NCI-H2227 treated with DMSO at 0.1 percent for 48 hours (cell line): ENCODE data around the gene MATN4.

Source experiments
- DNase-seq: peaks from one replicate; lab custom pipeline; 2025; lab: John Stamatoyannopoulos, UW

Gene MATN4

GRCh38 chr20:45340951-45341350 is 32.9 kb upstream of the MATN4 start:
- DNase-seq = no peak

GRCh38 chr20:45340236-45340847 is 32.2 kb upstream of the MATN4 start:
- no peak for DNase-seq

GRCh38 chr20:45339799-45340198 is 31.7 kb upstream of the MATN4 start:
- no peak for DNase-seq

- no peak for DNase-seq
Observed at GRCh38 chr20:45339084-45339483, 31.0 kb upstream of the MATN4 start.

GRCh38 chr20:45338121-45339030 is 30.3 kb upstream of the MATN4 start:
- DNase-seq = no peak

GRCh38 chr20:45337367-45338120 is 29.4 kb upstream of the MATN4 start:
- no peak for DNase-seq

GRCh38 chr20:45336530-45337366 is 28.6 kb upstream of the MATN4 start:
- DNase-seq = no peak

GRCh38 chr20:45330476-45330875 is 22.4 kb upstream of the MATN4 start:
- DNase-seq = no peak

- no peak for DNase-seq
Observed at GRCh38 chr20:45329497-45330319, 21.6 kb upstream of the MATN4 start.

GRCh38 chr20:45328451-45328850 is 20.4 kb upstream of the MATN4 start:
- DNase-seq = no peak

- no peak for DNase-seq
Observed at GRCh38 chr20:45325371-45325770, 17.3 kb upstream of the MATN4 start.

- no peak for DNase-seq
Observed at GRCh38 chr20:45323731-45324130, 15.6 kb upstream of the MATN4 start.

GRCh38 chr20:45322952-45323383 is 14.9 kb upstream of the MATN4 start:
- no peak for DNase-seq

GRCh38 chr20:45320948-45321595 is 13.0 kb upstream of the MATN4 start:
- DNase-seq = no peak

- DNase-seq = no peak
Observed at GRCh38 chr20:45318948-45319347, 10.8 kb upstream of the MATN4 start.

GRCh38 chr20:45318386-45318939 is 10.4 kb upstream of the MATN4 start:
- DNase-seq = no peak

GRCh38 chr20:45317826-45318225 is 9.7 kb upstream of the MATN4 start:
- DNase-seq = no peak

- no peak for DNase-seq
Observed at GRCh38 chr20:45316150-45317080, 8.3 kb upstream of the MATN4 start.

- DNase-seq = no peak
Observed at GRCh38 chr20:45315672-45316071, 7.6 kb upstream of the MATN4 start.
